Measurements from ENCODE around the gene SDK1. TPM values are rescaled to one million over a fixed set of nuclear protein-coding genes. Genes with fewer than 3 reads are reported as not detected.

Gene SDK1
- total and polyA plus RNA-seq, 7 donors, result 0.31 to 2.4 (median 1.3) TPM

GRCh38 chr7:3427957-3428356 is 126.9 kb downstream of the SDK1 start:
- intact Hi-C loops (cut with DNase I), result no loop called here
- no peak overlapping the region for H3K4me3 ChIP-seq
- no peaks in the 10 kb centered on the region for H3K4me1 ChIP-seq
- 97 to 99% (median 97%) methylated on average over 1 of the region's 1 CpG for WGBS, 3 donors
- DNase-seq, result no peak
- no peaks in the 10 kb centered on the region for H3K36me3 ChIP-seq (ENCODE audit: insufficient read depth in 1 of 2, low read depth in 1 of 2)
- H3K9me3 ChIP-seq, result no peaks in the 10 kb centered on the region
- ATAC-seq, result no peak
- H3K27me3 ChIP-seq (ENCODE audit: insufficient read depth in 3 of 3, low read length in 2 of 3), result no peaks in the 10 kb centered on the region
- no peak for TF ChIP-seq CTCF (IDR thresholded peaks at IDR 0.05)
- H3K27ac ChIP-seq, result no peak overlapping the region

GRCh38 chr7:3429981-3430380 is 128.9 kb downstream of the SDK1 start:
- Histone ChIP-seq H3K4me3 (no peak overlapping the region), H3K27ac (no peak overlapping the region), H3K9me3 (no peaks in the 10 kb centered on the region), H3K27me3 (ENCODE audit: insufficient read depth in 3 of 3, low read length in 2 of 3) (no peaks in the 10 kb centered on the region), H3K4me1 (no peaks in the 10 kb centered on the region), H3K36me3 (ENCODE audit: insufficient read depth in 1 of 2, low read depth in 1 of 2) (no peaks in the 10 kb centered on the region)
- TF ChIP-seq CTCF (IDR thresholded peaks at IDR 0.05), result no peak
- intact Hi-C loops (cut with DNase I), result no loop called here
- DNase-seq (no peak), ATAC-seq (no peak)
- 84 to 92% (median 86%) methylated on average over 4 of the region's 4 CpGs for WGBS, 3 donors

- DNase-seq (no peak), ATAC-seq (no peak)
- 81 to 86% (median 84%) methylated on average over 7 of the region's 7 CpGs for WGBS, 3 donors
- no peaks in the 10 kb centered on the region for H3K4me1 ChIP-seq
- no peaks in the 10 kb centered on the region for H3K9me3 ChIP-seq
- intact Hi-C loops (cut with DNase I), result no loop called here
- no peak overlapping the region for H3K4me3 ChIP-seq
- no peak for TF ChIP-seq CTCF (IDR thresholded peaks at IDR 0.05)
- no peaks in the 10 kb centered on the region for H3K27me3 ChIP-seq (ENCODE audit: insufficient read depth in 3 of 3, low read length in 2 of 3)
- H3K36me3 ChIP-seq (ENCODE audit: insufficient read depth in 1 of 2, low read depth in 1 of 2), result no peaks in the 10 kb centered on the region
- no peak overlapping the region for H3K27ac ChIP-seq
Observed at GRCh38 chr7:3430588-3430987, 129.5 kb downstream of the SDK1 start.

GRCh38 chr7:3431306-3431705 is 130.3 kb downstream of the SDK1 start:
- DNase-seq (no peak), ATAC-seq (no peak)
- no peak overlapping the region for H3K4me3 ChIP-seq
- H3K4me1 ChIP-seq, result no peaks in the 10 kb centered on the region
- TF ChIP-seq CTCF (IDR thresholded peaks at IDR 0.05), result no peak
- no peak overlapping the region for H3K27ac ChIP-seq
- 75 to 85% (median 80%) methylated on average over 1 of the region's 1 CpG for WGBS, 3 donors
- intact Hi-C loops (cut with DNase I), result no loop called here
- H3K27me3 ChIP-seq (ENCODE audit: insufficient read depth in 3 of 3, low read length in 2 of 3), result no peaks in the 10 kb centered on the region
- no peaks in the 10 kb centered on the region for H3K36me3 ChIP-seq (ENCODE audit: insufficient read depth in 1 of 2, low read depth in 1 of 2)
- H3K9me3 ChIP-seq, result no peaks in the 10 kb centered on the region

GRCh38 chr7:3432911-3433310 is 131.9 kb downstream of the SDK1 start:
- WGBS, 3 donors, result 36 to 45% (median 38%) methylated on average over 4 of the region's 4 CpGs
- H3K4me1 ChIP-seq, result no peaks in the 10 kb centered on the region
- H3K4me3 ChIP-seq, result no peak overlapping the region

More at GRCh38 chr7:3432911-3433310, 131.9 kb downstream of the SDK1 start:
- no peak for DNase-seq
- no peak for ATAC-seq
- H3K27me3 ChIP-seq (ENCODE audit: insufficient read depth in 3 of 3, low read length in 2 of 3), result no peaks in the 10 kb centered on the region
- intact Hi-C loops (cut with DNase I), result no loop called here
- H3K9me3 ChIP-seq, result no peaks in the 10 kb centered on the region
- no peaks in the 10 kb centered on the region for H3K36me3 ChIP-seq (ENCODE audit: insufficient read depth in 1 of 2, low read depth in 1 of 2)
- no peak overlapping the region for H3K27ac ChIP-seq
- TF ChIP-seq CTCF (IDR thresholded peaks at IDR 0.05), result no peak

Measured in psoas muscle (tissue), 8 donors.